NOMO-1 (cell line): Measurements from ENCODE around the gene MAP3K2.
"Not testable (repeated sequence)": the region's sequence is repeated elsewhere in the genome, so short reads cannot be mapped to it uniquely, and the experiment has no call there.

Source experiments
- DNase-seq, 2 experiments: peaks; one replicate each; lab custom pipeline; 2025; ENCODE audit not compliant: unreplicated experiment in 2 of 2; lab: John Stamatoyannopoulos, UW

MAP3K2 gene

DNA sequence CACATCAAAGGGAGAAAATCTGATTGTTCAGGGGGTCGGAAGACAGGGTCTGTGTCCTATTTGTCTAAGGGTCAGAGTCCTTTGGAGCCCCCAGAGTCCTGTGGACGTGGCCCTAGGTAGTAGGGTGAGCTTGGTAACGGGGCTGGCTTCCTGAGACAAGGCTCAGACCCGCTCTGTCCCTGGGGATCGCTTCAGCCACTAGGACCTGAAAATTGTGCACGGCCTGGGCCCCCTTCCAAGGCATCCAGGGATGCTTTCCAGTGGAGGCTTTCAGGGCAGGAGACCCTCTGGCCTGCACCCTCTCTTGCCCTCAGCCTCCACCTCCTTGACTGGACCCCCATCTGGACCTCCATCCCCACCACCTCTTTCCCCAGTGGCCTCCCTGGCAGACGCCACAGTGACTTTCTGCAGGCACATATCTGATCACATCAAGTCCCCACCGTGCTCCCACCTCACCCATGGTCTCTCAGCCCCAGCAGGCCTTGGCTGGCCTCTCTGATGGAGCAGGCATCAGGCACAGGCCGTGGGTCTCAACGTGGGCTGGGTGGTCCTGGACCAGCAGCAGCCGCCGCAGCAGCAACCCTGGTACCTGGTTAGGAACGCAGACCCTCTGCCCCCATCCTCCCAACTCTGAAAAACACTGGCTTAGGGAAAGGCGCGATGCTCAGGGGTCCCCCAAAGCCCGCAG lies 34.2 kb upstream of the MAP3K2 start:
- no peak for DNase-seq

DNA sequence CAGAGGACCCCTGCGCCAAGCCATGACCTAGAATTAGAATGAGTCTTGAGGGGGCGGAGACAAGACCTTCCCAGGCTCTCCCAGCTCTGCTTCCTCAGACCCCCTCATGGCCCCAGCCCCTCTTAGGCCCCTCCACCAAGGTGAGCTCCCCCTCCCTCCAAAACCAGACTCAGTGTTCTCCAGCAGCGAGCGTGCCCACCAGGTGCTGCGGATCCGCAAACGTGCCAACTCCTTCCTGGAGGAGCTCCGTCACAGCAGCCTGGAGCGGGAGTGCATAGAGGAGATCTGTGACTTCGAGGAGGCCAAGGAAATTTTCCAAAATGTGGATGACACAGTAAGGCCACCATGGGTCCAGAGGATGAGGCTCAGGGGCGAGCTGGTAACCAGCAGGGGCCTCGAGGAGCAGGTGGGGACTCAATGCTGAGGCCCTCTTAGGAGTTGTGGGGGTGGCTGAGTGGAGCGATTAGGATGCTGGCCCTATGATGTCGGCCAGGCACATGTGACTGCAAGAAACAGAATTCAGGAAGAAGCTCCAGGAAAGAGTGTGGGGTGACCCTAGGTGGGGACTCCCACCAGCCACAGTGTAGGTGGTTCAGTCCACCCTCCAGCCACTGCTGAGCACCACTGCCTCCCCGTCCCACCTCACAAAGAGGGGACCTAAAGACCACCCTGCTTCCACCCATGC lies 33.5 kb upstream of the MAP3K2 start:
- no peak for DNase-seq

DNA sequence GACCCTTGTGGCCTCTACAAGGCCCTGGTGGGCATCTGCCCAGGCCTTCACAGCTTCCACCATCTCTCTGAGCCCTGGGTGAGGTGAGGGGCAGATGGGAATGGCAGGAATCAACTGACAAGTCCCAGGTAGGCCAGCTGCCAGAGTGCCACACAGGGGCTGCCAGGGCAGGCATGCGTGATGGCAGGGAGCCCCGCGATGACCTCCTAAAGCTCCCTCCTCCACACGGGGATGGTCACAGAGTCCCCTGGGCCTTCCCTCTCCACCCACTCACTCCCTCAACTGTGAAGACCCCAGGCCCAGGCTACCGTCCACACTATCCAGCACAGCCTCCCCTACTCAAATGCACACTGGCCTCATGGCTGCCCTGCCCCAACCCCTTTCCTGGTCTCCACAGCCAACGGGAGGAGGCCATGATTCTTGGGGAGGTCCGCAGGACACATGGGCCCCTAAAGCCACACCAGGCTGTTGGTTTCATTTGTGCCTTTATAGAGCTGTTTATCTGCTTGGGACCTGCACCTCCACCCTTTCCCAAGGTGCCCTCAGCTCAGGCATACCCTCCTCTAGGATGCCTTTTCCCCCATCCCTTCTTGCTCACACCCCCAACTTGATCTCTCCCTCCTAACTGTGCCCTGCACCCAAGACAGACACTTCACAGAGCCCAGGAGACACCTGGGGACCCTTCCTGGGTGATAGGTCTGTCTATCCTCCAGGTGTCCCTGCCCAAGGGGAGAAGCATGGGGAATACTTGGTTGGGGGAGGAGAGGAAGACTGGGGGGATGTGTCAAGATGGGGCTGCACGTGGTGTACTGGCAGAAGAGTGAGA lies 32.5 kb upstream of the MAP3K2 start:
- no peak for DNase-seq

DNA sequence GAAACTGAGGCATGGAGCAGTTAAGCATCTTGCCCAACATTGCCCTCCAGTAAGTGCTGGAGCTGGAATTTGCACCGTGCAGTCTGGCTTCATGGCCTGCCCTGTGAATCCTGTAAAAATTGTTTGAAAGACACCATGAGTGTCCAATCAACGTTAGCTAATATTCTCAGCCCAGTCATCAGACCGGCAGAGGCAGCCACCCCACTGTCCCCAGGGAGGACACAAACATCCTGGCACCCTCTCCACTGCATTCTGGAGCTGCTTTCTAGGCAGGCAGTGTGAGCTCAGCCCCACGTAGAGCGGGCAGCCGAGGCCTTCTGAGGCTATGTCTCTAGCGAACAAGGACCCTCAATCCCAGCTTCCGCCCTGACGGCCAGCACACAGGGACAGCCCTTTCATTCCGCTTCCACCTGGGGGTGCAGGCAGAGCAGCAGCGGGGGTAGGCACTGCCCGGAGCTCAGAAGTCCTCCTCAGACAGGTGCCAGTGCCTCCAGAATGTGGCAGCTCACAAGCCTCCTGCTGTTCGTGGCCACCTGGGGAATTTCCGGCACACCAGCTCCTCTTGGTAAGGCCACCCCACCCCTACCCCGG lies 31.8 kb upstream of the MAP3K2 start:
- DNase-seq, result no peak

DNA sequence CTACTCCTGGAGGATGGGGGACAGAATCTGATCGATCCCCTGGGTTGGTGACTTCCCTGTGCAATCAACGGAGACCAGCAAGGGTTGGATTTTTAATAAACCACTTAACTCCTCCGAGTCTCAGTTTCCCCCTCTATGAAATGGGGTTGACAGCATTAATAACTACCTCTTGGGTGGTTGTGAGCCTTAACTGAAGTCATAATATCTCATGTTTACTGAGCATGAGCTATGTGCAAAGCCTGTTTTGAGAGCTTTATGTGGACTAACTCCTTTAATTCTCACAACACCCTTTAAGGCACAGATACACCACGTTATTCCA lies 31.3 kb upstream of the MAP3K2 start:
- DNase-seq, result no peak

DNA sequence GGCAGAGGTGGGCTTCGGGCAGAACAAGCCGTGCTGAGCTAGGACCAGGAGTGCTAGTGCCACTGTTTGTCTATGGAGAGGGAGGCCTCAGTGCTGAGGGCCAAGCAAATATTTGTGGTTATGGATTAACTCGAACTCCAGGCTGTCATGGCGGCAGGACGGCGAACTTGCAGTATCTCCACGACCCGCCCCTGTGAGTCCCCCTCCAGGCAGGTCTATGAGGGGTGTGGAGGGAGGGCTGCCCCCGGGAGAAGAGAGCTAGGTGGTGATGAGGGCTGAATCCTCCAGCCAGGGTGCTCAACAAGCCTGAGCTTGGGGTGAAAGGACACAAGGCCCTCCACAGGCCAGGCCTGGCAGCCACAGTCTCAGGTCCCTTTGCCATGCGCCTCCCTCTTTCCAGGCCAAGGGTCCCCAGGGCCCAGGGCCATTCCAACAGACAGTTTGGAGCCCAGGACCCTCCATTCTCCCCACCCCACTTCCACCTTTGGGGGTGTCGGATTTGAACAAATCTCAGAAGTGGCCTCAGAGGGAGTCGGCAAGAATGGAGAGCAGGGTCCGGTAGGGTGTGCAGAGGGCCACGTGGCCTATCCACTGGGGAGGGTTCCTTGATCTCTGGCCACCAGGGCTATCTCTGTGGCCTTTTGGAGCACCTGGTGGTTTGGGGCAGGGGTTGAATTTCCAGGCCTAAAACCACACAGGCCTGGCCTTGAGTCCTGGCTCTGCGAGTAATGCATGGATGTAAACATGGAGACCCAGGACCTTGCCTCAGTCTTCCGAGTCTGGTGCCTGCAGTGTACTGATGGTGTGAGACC lies 30.7 kb upstream of the MAP3K2 start, which contains the start of gene PROC:
TSS of gene PROC (plus strand) at position 128 of the 812 bp plus-strand sequence. CDS start 1,516 bp downstream, outside the sequence.
- DNase-seq, result no peak

DNA sequence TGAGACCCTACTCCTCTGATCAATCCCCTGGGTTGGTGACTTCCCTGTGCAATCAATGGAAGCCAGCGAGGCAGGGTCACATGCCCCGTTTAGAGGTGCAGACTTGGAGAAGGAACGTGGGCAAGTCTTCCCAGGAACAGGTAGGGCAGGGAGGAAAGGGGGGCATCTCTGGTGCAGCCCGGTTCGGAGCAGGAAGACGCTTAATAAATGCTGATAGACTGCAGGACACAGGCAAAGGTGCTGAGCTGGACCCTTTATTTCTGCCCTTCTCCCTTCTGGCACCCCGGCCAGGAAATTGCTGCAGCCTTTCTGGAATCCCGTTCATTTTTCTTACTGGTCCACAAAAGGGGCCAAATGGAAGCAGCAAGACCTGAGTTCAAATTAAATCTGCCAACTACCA lies 29.6 kb upstream of the MAP3K2 start:
- no peak for DNase-seq

DNA sequence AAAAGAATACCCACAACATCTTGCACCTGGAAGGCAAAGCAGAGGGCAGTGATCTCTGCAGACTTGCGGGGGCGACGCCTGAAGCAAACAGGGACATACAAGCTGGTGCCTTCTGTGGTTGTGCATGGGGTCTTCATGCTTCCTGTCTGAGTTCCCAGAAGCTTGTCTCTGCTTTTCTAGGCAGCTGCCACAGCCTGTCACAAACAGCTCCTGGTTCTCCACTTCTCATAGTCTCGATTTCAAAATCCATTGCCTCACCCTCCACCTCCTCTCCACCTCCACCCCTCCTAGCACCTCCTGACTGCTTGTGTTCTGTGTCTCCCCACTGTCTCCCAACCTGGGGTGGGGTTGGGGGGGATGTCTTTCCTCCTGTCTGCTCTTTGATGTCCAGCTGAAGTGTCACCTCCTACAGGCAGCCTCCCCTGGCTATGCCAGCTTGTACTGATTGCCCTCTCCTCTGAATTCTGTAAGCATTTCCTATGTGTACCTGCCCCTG lies 28.8 kb upstream of the MAP3K2 start:
- peak; percentile 43 to 61 for DNase-seq

DNA sequence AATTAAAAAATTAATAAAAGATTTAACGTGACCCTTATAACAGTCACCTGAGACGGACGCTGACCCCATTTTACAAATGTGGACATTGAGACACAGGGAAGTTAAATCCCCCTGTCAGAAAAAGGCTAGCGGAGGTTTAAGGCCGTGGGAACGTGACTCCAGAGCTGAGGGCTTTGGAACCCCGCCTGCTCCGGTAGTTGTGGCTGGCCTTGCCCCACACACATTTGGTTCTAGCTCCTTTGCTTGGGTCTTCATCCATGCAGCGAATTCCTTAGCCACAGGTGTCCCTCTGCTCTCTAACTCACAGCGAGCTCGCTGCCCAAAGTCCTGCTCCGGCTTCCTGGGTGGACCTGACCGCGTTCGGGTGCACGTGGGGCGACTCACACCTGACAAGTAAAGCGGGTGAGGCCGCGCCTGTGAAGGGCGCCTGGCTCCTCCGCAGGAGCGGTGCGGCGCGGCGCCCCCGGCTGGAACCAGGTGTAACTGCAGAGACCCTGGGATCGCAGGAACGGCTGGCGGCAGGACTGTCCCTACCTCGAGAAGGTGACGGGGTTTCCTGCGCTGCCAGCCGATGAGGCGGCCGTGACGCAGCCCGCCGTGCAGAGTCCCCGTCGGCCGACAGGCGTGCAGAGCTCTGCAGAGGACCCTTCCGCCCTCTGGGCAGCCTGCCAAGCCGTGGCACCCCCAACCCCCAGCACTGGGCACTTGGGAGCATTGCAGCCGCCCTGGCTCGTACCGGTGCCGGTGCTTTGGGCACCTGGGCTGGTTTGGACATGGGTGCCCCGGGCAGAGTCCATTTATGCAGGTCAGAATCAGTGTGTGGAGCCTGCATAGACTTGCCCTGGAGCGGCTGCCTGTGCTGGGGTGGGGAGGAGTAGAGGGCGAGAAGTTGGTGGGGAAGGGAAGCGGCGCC lies 28.1 kb upstream of the MAP3K2 start:
- peak; percentile 61 to 65 for DNase-seq

DNA sequence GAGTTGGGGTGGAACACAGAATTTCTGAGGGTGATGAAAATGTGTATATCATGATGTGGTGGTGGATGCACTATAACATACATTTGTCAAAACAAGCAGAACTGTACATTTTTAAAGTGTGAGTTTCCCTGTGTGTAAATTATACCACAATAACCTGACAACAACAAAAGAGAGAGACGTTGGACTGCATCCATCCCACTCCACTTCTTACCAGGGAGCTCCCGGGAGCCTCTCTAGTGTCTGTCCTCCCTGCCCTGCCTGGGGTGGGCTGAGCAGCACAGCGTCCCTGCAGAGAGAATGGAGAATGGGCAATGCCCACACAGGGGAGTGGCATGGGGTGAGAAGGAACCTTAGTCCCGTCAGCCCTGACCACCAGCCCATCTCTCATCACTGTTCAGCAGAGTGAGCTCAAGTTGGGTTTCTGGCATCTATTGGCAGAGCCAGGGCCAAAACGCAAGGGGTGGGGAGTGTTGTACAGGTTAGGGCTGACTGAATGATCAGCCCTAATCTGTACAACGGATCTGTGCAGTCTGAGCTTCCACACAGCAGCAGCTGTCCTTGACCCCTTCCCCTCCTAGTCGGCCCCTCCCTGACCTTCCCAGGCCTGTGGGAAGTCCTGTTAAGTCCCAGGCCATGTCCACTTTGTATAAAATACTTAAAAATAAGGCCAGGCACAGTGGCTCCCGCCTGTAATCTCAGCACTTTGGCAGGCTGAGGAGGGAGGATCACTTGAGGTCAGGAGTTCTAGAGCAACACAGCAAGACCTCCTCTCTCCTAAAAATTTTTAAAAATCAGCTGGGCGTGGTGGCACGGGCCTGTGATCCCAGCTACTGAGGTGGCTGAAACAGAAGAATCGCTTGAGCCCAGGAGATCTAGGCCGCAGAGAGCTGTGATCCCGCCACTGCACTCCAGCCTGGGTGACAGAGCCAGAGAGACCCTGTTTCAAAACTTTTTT lies 27.1 kb upstream of the MAP3K2 start:
- no peak for DNase-seq

DNA sequence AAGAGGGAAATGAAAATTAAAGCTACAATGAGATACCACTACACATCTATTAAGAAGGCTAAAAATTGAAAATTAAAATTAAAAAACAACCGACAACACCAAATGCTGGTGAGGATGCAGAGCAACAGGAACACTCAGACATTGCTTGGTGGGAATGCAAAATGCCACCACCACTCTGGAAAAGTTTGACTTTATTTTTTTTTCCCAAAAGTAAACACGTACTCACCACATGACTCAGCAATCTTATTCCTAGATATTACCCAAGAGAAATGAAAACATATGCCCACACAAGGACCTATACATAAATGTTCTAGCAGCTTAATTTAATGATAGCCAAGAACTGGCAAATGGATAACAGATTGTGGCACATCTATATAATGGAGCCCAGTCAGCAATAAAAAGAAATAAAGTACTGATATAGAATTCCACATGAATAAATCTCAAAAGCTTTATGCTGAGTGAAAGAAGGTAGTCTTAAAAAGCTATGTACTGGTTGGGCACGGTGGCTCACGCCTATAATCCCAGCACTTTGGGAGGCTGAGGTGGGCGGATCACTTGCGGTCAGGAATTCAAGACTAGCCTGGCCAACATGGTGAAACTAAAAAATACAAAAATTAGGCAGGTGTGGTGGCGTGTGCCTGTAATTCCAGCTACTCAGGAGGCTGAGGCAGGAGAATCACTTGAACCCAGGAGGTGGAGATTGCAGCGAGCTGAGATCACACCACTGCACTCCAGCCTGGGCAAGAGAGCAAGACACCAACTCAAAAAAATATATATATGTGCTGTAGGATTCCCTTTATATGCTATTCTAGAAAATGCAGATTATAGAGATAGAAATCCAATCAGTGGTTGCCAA lies 26.2 kb upstream of the MAP3K2 start:
- peak in 1 of 2 experiments; percentile 5 for DNase-seq

DNA sequence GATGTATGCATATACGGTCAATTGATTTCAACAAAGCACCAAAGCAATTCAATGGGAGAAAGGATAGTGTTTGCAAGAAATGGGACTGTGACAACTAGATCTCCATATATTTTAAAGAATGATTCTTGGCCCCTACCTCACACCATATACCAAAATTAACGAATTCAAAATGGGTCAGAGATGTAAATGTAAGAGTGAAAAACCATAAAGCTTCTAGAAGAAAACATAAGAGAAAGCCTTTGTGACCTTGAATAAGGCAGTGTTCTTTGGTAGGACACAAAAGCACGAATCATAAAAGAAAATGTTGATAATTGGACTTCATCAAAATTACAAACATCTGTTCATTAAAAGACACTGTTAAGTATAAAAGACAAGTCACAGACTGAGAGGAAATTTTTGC lies 25.4 kb upstream of the MAP3K2 start:
- DNase-seq, result no peak

DNA sequence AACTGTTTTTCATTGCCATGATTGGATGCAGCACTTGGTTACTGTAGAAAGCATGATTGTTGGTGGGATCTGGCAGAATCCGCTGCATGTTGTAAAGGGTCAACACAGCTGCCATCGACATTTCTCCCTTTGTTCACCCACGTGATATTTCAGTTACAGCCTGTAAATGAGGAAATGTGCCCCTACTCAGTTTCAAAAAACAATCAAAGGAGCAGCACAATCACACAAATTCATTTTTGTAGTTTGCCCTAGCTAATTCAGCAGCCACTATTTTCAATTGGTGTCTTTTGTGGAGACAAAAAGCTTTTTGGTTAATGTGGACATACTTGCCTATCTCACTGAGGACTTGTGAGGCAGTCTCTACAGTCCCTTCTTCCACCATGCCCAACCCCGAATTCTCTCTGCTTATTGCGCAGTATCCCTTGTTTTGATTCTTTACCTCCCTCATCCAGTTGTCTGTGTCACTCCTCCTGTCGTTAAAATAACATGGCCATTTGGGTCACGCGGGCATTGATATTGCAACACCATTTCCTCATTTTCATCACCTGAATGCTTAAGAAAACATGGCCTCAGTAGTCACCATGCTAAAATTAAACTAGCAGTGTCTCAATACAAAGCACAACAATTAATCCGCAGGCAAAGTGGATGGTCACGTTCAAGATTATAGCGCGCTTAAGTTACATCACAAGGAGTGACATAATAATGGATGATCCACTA lies 24.0 kb upstream of the MAP3K2 start:
- DNase-seq, result peak; percentile 90 to 98

DNA sequence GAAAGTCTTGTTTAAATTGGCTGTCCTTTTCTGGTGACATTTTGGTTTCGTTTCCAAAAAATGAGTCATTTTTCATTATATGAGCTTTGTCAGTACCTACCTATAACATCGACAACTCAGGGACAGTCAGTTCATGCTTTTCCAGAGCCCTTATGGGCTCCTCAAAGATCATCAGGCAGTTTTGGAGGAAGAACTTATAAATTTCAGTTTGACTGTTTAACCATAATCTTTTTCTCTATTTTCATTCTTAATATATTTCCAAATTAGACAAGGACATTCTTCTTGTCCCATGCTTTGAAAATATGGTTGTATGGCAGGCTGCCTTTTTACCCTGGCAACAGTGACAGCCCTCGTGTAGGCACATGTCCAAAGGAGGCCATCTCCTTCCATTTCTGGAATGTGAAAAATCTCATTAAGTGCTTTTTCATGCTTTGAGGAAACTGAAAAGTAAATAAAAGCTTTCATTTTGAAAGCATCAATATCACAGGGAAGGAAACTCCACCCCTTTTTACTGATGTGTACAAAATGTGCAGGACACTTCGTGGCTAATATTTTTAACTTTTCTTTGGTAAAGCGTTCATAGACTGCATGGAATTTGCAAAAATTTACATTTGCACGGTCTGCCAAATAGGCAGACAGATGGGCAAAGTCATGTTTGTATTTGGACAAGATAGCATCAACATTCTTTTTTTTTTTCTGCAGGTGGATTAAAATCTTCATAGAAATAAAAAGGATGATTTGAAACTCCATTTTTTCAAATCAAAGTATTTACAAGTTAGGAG lies 23.3 kb upstream of the MAP3K2 start:
- peak in 1 of 2 experiments; percentile 17 for DNase-seq

DNA sequence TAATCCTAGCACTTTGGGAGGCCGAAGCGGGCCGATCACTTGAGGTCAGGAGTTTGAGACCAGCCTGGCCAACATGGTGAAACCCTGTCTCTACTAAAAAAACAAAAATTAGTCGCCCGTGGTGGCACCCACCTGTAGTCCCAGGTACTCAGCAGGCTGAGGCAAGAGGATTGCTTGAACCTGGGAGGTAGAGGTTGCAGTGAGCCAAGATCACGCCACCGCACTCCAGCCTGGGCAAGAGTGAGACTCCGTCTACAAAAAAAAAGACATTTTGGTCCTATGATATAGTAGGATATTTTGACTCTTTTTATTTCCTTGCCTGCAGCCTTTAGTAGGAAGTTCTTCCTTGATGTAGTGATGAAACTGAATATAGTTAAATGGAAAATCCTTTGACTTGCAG lies 21.9 kb upstream of the MAP3K2 start:
- not testable (repeated sequence) for DNase-seq

DNA sequence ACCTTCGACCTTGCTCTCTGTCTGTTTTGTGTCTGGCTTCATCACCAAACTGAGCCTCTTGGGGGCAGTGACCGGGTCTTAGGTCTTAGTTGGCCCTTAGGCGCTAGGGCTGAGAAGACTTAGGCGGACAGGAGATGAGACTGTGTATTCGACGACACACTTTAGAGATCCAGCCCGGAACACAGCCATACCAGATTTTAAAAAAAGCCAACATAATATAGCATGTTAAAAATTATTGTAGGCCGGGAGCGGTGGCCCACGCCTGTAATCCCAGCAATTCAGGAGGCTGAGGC lies 21.0 kb upstream of the MAP3K2 start:
- DNase-seq, result no peak
